WTC11 (cell line): ENCODE measurements around the gene KLHL10. TPM values are rescaled to one million over a fixed set of nuclear protein-coding genes. Genes with fewer than 3 reads are reported as not detected.

Experiments used
- ATAC-seq: fragments of 200-7000 bp; cut with Tn5 transposase; 2 replicates; pipeline ENCODE4 v1.10.0; 2021; ENCODE audit warnings: mild to moderate bottlenecking, moderate library complexity
- CTCF ChIA-PET: fragments of 300-600 bp; sonication (Branson Sonifier 250); formaldehyde crosslinking; loops from one replicate; lab custom pipeline; 2021; ENCODE audit warnings: antibody characterized with exemption; lab: Charles Lee
- POLR2A ChIA-PET: fragments of 350-600 bp; sonication (Branson Sonifier 250); formaldehyde crosslinking; loops from one replicate; lab custom pipeline; 2021; ENCODE audit warnings: antibody characterized with exemption; lab: Charles Lee
- DNase-seq: peaks from one replicate; pipeline ENCODE4 v3.0.0; 2021; ENCODE audit warnings: low spot score
- H3K27ac Mint-ChIP-seq: 2 replicates; pipeline ENCODE4 v1.8.0; 2021; ENCODE audit warnings: mixed read lengths
- H3K27me3 Mint-ChIP-seq: 2 replicates; pipeline ENCODE4 v1.8.0; 2021; ENCODE audit warnings: low read depth, mild to moderate bottlenecking, moderate library complexity, mixed read lengths
- H3K36me3 Mint-ChIP-seq: 2 replicates; pipeline ENCODE4 v1.8.0; 2021; ENCODE audit warnings: mixed read lengths
- H3K4me1 Mint-ChIP-seq: 2 replicates; pipeline ENCODE4 v1.8.0; 2022; ENCODE audit warnings: mixed read lengths
- H3K4me3 Mint-ChIP-seq: 2 replicates; pipeline ENCODE4 v1.8.0; 2021; ENCODE audit warnings: mild to moderate bottlenecking, moderate library complexity, mixed read lengths
- H3K9me3 Mint-ChIP-seq: 2 replicates; pipeline ENCODE4 v1.8.0; 2021; ENCODE audit warnings: mixed read lengths
- CDX4 ChIP-seq: fragments of 250-450 bp; sonication (Bioruptor Pico); IDR thresholded peaks from 2 replicates; pipeline ENCODE4 v1.9.0; 2021; ENCODE audit warnings: moderate library complexity, mild to moderate bottlenecking, inconsistent platforms, borderline replicate concordance
- CREM ChIP-seq: sonication (generic); formaldehyde crosslinking; IDR thresholded peaks from 2 replicates; pipeline ENCODE4 v1.8.1; 2022; ENCODE audit warnings: mild to moderate bottlenecking, missing genetic modification reagents, moderate library complexity
- E2F1 ChIP-seq: sonication (generic); formaldehyde crosslinking; IDR thresholded peaks from 2 replicates; pipeline ENCODE4 v1.8.0; 2022; ENCODE audit warnings: mild to moderate bottlenecking, missing genetic modification reagents
- E2F5 ChIP-seq: sonication (generic); formaldehyde crosslinking; IDR thresholded peaks from 2 replicates; pipeline ENCODE4 v1.8.1; 2022; ENCODE audit warnings: mild to moderate bottlenecking, moderate library complexity, missing genetic modification reagents
- ELF4 ChIP-seq: sonication (generic); formaldehyde crosslinking; IDR thresholded peaks from 2 replicates; pipeline ENCODE4 v1.8.1; 2022; ENCODE audit warnings: low read depth, mild to moderate bottlenecking, moderate library complexity, missing genetic modification reagents
- EMX1 ChIP-seq: fragments of 250-450 bp; sonication (Bioruptor Pico); IDR thresholded peaks from 2 replicates; pipeline ENCODE4 v1.8.0; 2021; ENCODE audit warnings: mild to moderate bottlenecking
- ERG ChIP-seq: fragments of 250-450 bp; sonication (Bioruptor Pico); IDR thresholded peaks from 2 replicates; pipeline ENCODE4 v1.8.0; 2021; ENCODE audit warnings: mild to moderate bottlenecking
- GABPB1 ChIP-seq: sonication (generic); formaldehyde crosslinking; IDR thresholded peaks from 2 replicates; pipeline ENCODE4 v1.8.1; 2023; ENCODE audit warnings: mild to moderate bottlenecking, missing genetic modification reagents
- IRF1 ChIP-seq: sonication (generic); formaldehyde crosslinking; IDR thresholded peaks from 2 replicates; pipeline ENCODE4 v1.8.0; 2023; ENCODE audit warnings: missing genetic modification reagents
- KAT7 ChIP-seq: sonication (generic); formaldehyde crosslinking; IDR thresholded peaks from 2 replicates; pipeline ENCODE4 v1.8.1; 2023; ENCODE audit warnings: missing genetic modification reagents, mild to moderate bottlenecking, borderline replicate concordance
- MAX ChIP-seq: sonication (generic); formaldehyde crosslinking; IDR thresholded peaks from 2 replicates; pipeline ENCODE4 v1.8.0; 2022; ENCODE audit warnings: mild to moderate bottlenecking, missing genetic modification reagents
- MXD4 ChIP-seq: fragments of 250-450 bp; sonication (Bioruptor Pico); IDR thresholded peaks from 2 replicates; pipeline ENCODE4 v1.8.0; 2021; ENCODE audit warnings: mild to moderate bottlenecking, moderate library complexity, borderline replicate concordance
- NFATC4 ChIP-seq: fragments of 250-450 bp; sonication (Bioruptor Pico); IDR thresholded peaks from 2 replicates; pipeline ENCODE4 v1.9.0; 2021; ENCODE audit warnings: mild to moderate bottlenecking
- NR2C2 ChIP-seq: sonication (generic); formaldehyde crosslinking; IDR thresholded peaks from 2 replicates; pipeline ENCODE4 v1.8.0; 2022; ENCODE audit warnings: mild to moderate bottlenecking, missing genetic modification reagents
- NR3C1 ChIP-seq: sonication (generic); formaldehyde crosslinking; conservative IDR thresholded peaks from 2 replicates; pipeline ENCODE4 v1.8.1; 2023; ENCODE audit warnings: low read depth, mild to moderate bottlenecking, missing genetic modification reagents
- PRRX2 ChIP-seq: fragments of 250-450 bp; sonication (Bioruptor Pico); IDR thresholded peaks from 2 replicates; pipeline ENCODE4 v1.8.0; 2021; ENCODE audit warnings: mild to moderate bottlenecking
- USF1 ChIP-seq: sonication (generic); formaldehyde crosslinking; IDR thresholded peaks from 2 replicates; pipeline ENCODE4 v1.8.0; 2022; ENCODE audit warnings: mild to moderate bottlenecking, missing genetic modification reagents
- ZNF138 ChIP-seq: sonication (generic); formaldehyde crosslinking; conservative IDR thresholded peaks from 2 replicates; pipeline ENCODE4 v1.8.1; 2022; ENCODE audit warnings: mild to moderate bottlenecking, moderate library complexity, missing genetic modification reagents
- ZNF263 ChIP-seq: sonication (generic); formaldehyde crosslinking; IDR thresholded peaks from 2 replicates; pipeline ENCODE4 v1.8.1; 2022; ENCODE audit warnings: low read depth, mild to moderate bottlenecking, moderate library complexity, missing genetic modification reagents
- total RNA-seq: library from RNA; stranded (reverse); gene quantifications from 3 replicates; pipeline ENCODE4 v1.2.3, GENCODE V29; 2021

The KLHL10 gene
- total RNA-seq, 1 experiment from 2014 or later: 0.35 TPM

GRCh38 chr17:41865596-41865893 is 27.9 kb downstream of the KLHL10 start:
- CTCF ChIA-PET: interaction anchor here (0.7 to 3.8 kb wide), 8 partner anchors 40 to 169 kb away, joined by 3 to 20 read pairs (median 4); partner anchors contain the start of genes FKBP10, JUP and P3H4
- Mint-ChIP-seq H3K27me3 (no peaks in the 10 kb centered on the region), H3K4me3 (no peak overlapping the region; the same call in 1 of the 2 replicates), H3K9me3 (no peaks in the 10 kb centered on the region), H3K4me1 (peaks cover 17% of the 10 kb centered on the region), H3K27ac (peak overlapping the region; percentile 97), H3K36me3 (peaks cover 38% of the 10 kb centered on the region)
- POLR2A ChIA-PET: interaction anchor here (1.0 to 3.3 kb wide), 10 partner anchors 8 to 102 kb away, joined by 3 to 20 read pairs (median 4); partner anchors contain the start of genes ACLY, CNP, JUP and NT5C3B
- TF ChIP-seq MXD4 (CRISPR knock-in tag): no peak
- peak; percentile 18; the same call in 1 of the 2 replicates for TF ChIP-seq EMX1 (CRISPR knock-in tag)
- DNase-seq: no peak
- no peak for ATAC-seq

- ATAC-seq: no peak
- H3K27ac Mint-ChIP-seq: peak overlapping the region; percentile 66; the same call in 1 of the 2 replicates
- H3K36me3 Mint-ChIP-seq: peaks cover 66% of the 10 kb centered on the region
- CTCF ChIA-PET: no interaction called here
- H3K4me1 Mint-ChIP-seq: peaks cover 3% of the 10 kb centered on the region; the same call in 1 of the 2 replicates
- no peaks in the 10 kb centered on the region for H3K9me3 Mint-ChIP-seq
- no peak for TF ChIP-seq MXD4 (CRISPR knock-in tag)
- TF ChIP-seq NFATC4 (CRISPR knock-in tag): no peak
- no peak for TF ChIP-seq CDX4 (CRISPR knock-in tag)
- TF ChIP-seq NR2C2 (CRISPR knock-in tag): no peak
- TF ChIP-seq KAT7 (CRISPR knock-in tag): no peak
- no peak for TF ChIP-seq GABPB1 (CRISPR knock-in tag)
- no peak for TF ChIP-seq ZNF138 (CRISPR knock-in tag)
- no peak for TF ChIP-seq USF1 (CRISPR knock-in tag)
- TF ChIP-seq ZNF263 (CRISPR knock-in tag): no peak
- TF ChIP-seq ELF4 (CRISPR knock-in tag): no peak
- TF ChIP-seq CREM (CRISPR knock-in tag): no peak
- TF ChIP-seq PRRX2 (CRISPR knock-in tag): no peak
- TF ChIP-seq E2F1 (CRISPR knock-in tag): no peak
- no peak for TF ChIP-seq MAX
- TF ChIP-seq ERG (CRISPR knock-in tag): no peak
- TF ChIP-seq NR3C1 (CRISPR knock-in tag): no peak
- TF ChIP-seq IRF1: no peak
- TF ChIP-seq E2F5: no peak
- DNase-seq: no peak
- POLR2A ChIA-PET: no interaction called here
- no peaks in the 10 kb centered on the region for H3K27me3 Mint-ChIP-seq
- no peak overlapping the region for H3K4me3 Mint-ChIP-seq
These were observed 30.9 kb downstream of the KLHL10 start for GRCh38 chr17:41868568-41868967.
